B cell (primary cell): Measurements from ENCODE around the gene CYP3A5. TPM values are rescaled to one million over a fixed set of nuclear protein-coding genes. Genes with fewer than 3 reads are reported as not detected.

Source experiments
- ATAC-seq: fragments of 200-7000 bp; cut with Tn5 transposase; one replicate; pipeline ENCODE4 v1.10.0; 2021; ENCODE audit warnings: low read depth, mild to moderate bottlenecking, moderate number of reproducible peaks, moderate library complexity
- CTCF ChIA-PET: fragments of 350-600 bp; sonication (Branson Sonifier 250); formaldehyde crosslinking; loops from one replicate; lab custom pipeline; 2021; ENCODE audit warnings: antibody characterized with exemption, inconsistent platforms; lab: Charles Lee
- POLR2A ChIA-PET: fragments of 350-600 bp; sonication (Branson Sonifier 250); formaldehyde crosslinking; loops from one replicate; lab custom pipeline; 2021; ENCODE audit warnings: antibody characterized with exemption; lab: Charles Lee
- DNase-seq: peaks from one replicate; pipeline ENCODE4 v3.0.0; 2013
- H2AFZ ChIP-seq: 2 replicates; pipeline ENCODE4 v1.6.1; 2012; ENCODE audit warnings: mild to moderate bottlenecking, low read depth, low read length; ENCODE audit not compliant: insufficient read depth, poor library complexity, severe bottlenecking
- H3K27ac ChIP-seq, 2 donors: 1 replicate in 1 of 2; 2 replicates in 1 of 2; pipeline ENCODE4 v1.5.1; 2012 to 2013; ENCODE audit warnings: low read length in 2 of 2, mild to moderate bottlenecking in 2 of 2, moderate library complexity in 1 of 2
- H3K27me3 ChIP-seq, 4 experiments: fragments of 200-600 bp in 1 of 4; sonication (generic) in 1 of 4; replicated peaks in 1 of 4; 1 replicate in 2 of 4; 2 replicates in 2 of 4; pipeline versions ENCODE4 v1.6.1 to v1.7.0; 2013 to 2016; ENCODE audit warnings: low read length in 3 of 4, mild to moderate bottlenecking in 2 of 4, mixed read lengths in 1 of 4, moderate library complexity in 1 of 4; ENCODE audit not compliant: insufficient read depth in 4 of 4, control insufficient read depth in 3 of 4; ENCODE audit errors: control extremely low read depth in 1 of 4
- H3K36me3 ChIP-seq, 2 experiments: replicated peaks in 1 of 2; 1 replicate in 1 of 2; 2 replicates in 1 of 2; pipeline versions ENCODE4 v1.6.1 to v1.7.1; 2013; ENCODE audit warnings: low read length in 1 of 2; ENCODE audit not compliant: insufficient read depth in 2 of 2, control insufficient read depth in 1 of 2; ENCODE audit errors: control extremely low read depth in 1 of 2, extremely low read depth in 1 of 2
- H3K4me1 ChIP-seq, 2 donors: fragments of 200-600 bp in 1 of 2; sonication (generic) in 1 of 2; 1 replicate in 1 of 2; 2 replicates in 1 of 2; pipeline versions ENCODE4 v1.5.1 to v1.6.1; 2013 to 2017; ENCODE audit warnings: low read length in 2 of 2; ENCODE audit not compliant: control insufficient read depth in 2 of 2, insufficient read depth in 2 of 2
- H3K4me2 ChIP-seq: replicated peaks from 2 replicates; pipeline ENCODE3; 2012; ENCODE audit warnings: mild to moderate bottlenecking, low read depth, low read length; ENCODE audit not compliant: poor library complexity, severe bottlenecking
- H3K4me3 ChIP-seq, 5 experiments: fragments of 200-600 bp in 1 of 5; sonication (generic) in 1 of 5; 1 replicate in 3 of 5; 2 replicates in 2 of 5; pipeline versions ENCODE4 v1.5.1 to v1.7.0; 2011 to 2016; ENCODE audit warnings: low read length in 4 of 5, mild to moderate bottlenecking in 4 of 5, low read depth in 2 of 5, control low read depth in 1 of 5, moderate library complexity in 1 of 5; ENCODE audit not compliant: insufficient read depth in 1 of 5; ENCODE audit errors: control extremely low read depth in 1 of 5, extremely low read depth in 1 of 5
- H3K79me2 ChIP-seq: fragments of 200-600 bp; sonication (generic); one replicate; pipeline ENCODE4 v1.6.0; 2016; ENCODE audit warnings: low read length; ENCODE audit not compliant: control insufficient read depth, insufficient read depth
- H3K9ac ChIP-seq: fragments of 200-600 bp; sonication (generic); 2 replicates; pipeline ENCODE4 v1.6.1; 2017; ENCODE audit warnings: mild to moderate bottlenecking, low read length, moderate library complexity
- H3K9me3 ChIP-seq, 3 donors: one replicate each; pipeline versions ENCODE4 v1.6.1 to v1.7.1; 2013; ENCODE audit warnings: low read length in 2 of 3; ENCODE audit not compliant: control insufficient read depth in 2 of 3, insufficient read depth in 1 of 3; ENCODE audit errors: control extremely low read depth in 1 of 3
- H4K20me1 ChIP-seq: 2 replicates; pipeline ENCODE4 v1.6.0; 2012; ENCODE audit warnings: mild to moderate bottlenecking, low read length; ENCODE audit not compliant: insufficient read depth, control insufficient read depth, poor library complexity, severe bottlenecking
- H3K27ac Mint-ChIP-seq: one replicate; pipeline ENCODE4 v1.8.0; 2021; ENCODE audit warnings: mixed read lengths
- H3K27me3 Mint-ChIP-seq: one replicate; pipeline ENCODE4 v1.8.0; 2021; ENCODE audit warnings: mixed read lengths
- H3K4me1 Mint-ChIP-seq: one replicate; pipeline ENCODE4 v1.8.0; 2021; ENCODE audit warnings: mixed read lengths
- H3K4me3 Mint-ChIP-seq: one replicate; pipeline ENCODE4 v1.8.0; 2021; ENCODE audit warnings: mixed read lengths
- H3K9me3 Mint-ChIP-seq: one replicate; pipeline ENCODE4 v1.8.0; 2022; ENCODE audit warnings: mixed read lengths; ENCODE audit not compliant: insufficient read depth
- CTCF ChIP-seq: fragments of 200-600 bp; IDR thresholded peaks from one replicate; pipeline ENCODE4 v1.8.0; 2022; ENCODE audit warnings: antibody characterized with exemption, mild to moderate bottlenecking
- EZH2 ChIP-seq: IDR thresholded peaks from 2 replicates; pipeline ENCODE4 v1.6.1; 2012; ENCODE audit warnings: borderline replicate concordance, low read depth, mild to moderate bottlenecking, moderate library complexity, low read length; ENCODE audit not compliant: insufficient read depth, poor library complexity, severe bottlenecking
- WGBS: methylation state at CpG from one replicate; pipeline ENCODE4 v1.1.5; 2013; ENCODE audit warnings: missing lambda C conversion rate; ENCODE audit not compliant: insufficient coverage; 5-methylcytosine and 5-hydroxymethylcytosine counted together
- intact Hi-C: fragments of 100-400 bp; cut with micrococcal nuclease; formaldehyde crosslinking; loops from one replicate; pipeline ENCODE4 v1.10.0; 2022
- polyA plus RNA-seq: library from polyadenylated mRNA; depleted of rRNA; stranded (reverse); fragments of >200 nt; gene quantifications from 2 replicates; pipeline ENCODE4 v1.2.3, GENCODE V29; 2012
- total RNA-seq, 2 donors: library from RNA; stranded (reverse); fragments of 120-200 nt in 1 of 2; gene quantifications; 1 replicate in 1 of 2; 2 replicates in 1 of 2; pipeline versions ENCODE4 v1.2.3 to v1.2.4, GENCODE V29; 2013 to 2022

CYP3A5 gene
- total and polyA plus RNA-seq, 2 donors (not counting 1 experiment from before 2014, with no cell fraction given), result not detected

- ATAC-seq, result no peak
- H3K27me3 ChIP-seq, result no peaks in the 10 kb centered on the region
- Mint-ChIP-seq H3K27ac (no peak overlapping the region), H3K9me3 (no peaks in the 10 kb centered on the region), H3K4me3 (no peak overlapping the region), H3K4me1 (no peaks in the 10 kb centered on the region), H3K27me3 (no peaks in the 10 kb centered on the region)
- H3K4me1 ChIP-seq, result no peaks in the 10 kb centered on the region
- no peak overlapping the region for H3K9ac ChIP-seq
- H3K9me3 ChIP-seq, result peaks cover 1 to 7% (median 7%) of the 10 kb centered on the region in 3 donors
- H3K79me2 ChIP-seq, result no peaks in the 10 kb centered on the region
- no peak overlapping the region for H3K4me3 ChIP-seq
- no peak for DNase-seq
- POLR2A ChIA-PET, result no interaction called here
- intact Hi-C loops, result no loop called here
- CTCF ChIA-PET, result no interaction called here
- no peaks in the 10 kb centered on the region for H3K36me3 ChIP-seq
- no CpG with 5 or more reads among the region's 2 CpGs for WGBS
- no peak overlapping the region for H3K4me2 ChIP-seq
- H3K27ac ChIP-seq, result no peak overlapping the region
- TF ChIP-seq CTCF (no peak), EZH2 (no peak)
- no peaks in the 10 kb centered on the region for H4K20me1 ChIP-seq
- no peak overlapping the region for H2AFZ ChIP-seq
These were observed 29.5 kb upstream of the CYP3A5 start for GRCh38 chr7:99709260-99709659.

GRCh38 chr7:99707096-99707495, 27.3 kb upstream of the CYP3A5 start:
- Histone ChIP-seq H4K20me1 (no peaks in the 10 kb centered on the region), H3K27me3 (no peaks in the 10 kb centered on the region), H3K9ac (no peak overlapping the region), H3K79me2 (no peaks in the 10 kb centered on the region), H2AFZ (no peak overlapping the region), H3K4me1 (no peaks in the 10 kb centered on the region), H3K9me3 (peaks cover 1 to 7% (median 7%) of the 10 kb centered on the region in 3 donors), H3K36me3 (no peaks in the 10 kb centered on the region), H3K4me3 (no peak overlapping the region), H3K27ac (no peak overlapping the region), H3K4me2 (no peak overlapping the region)
- Mint-ChIP-seq H3K9me3 (no peaks in the 10 kb centered on the region), H3K27ac (no peak overlapping the region), H3K4me3 (no peak overlapping the region), H3K27me3 (peaks cover 10% of the 10 kb centered on the region), H3K4me1 (no peaks in the 10 kb centered on the region)
- POLR2A ChIA-PET, result no interaction called here
- DNase-seq (no peak), ATAC-seq (no peak)
- WGBS, result no CpG with 5 or more reads among the region's 1 CpG
- intact Hi-C loops, result no loop called here
- CTCF ChIA-PET, result no interaction called here
- no peak for TF ChIP-seq CTCF
